GM10248 (cell line): Measurements from ENCODE around the gene MDFIC2.

ENCODE experiments used
- CTCF ChIA-PET: fragments of 300-600 bp; sonication (Branson Sonifier 250); formaldehyde crosslinking; extraction: SDS; loops from one replicate; lab custom pipeline; 2021; ENCODE audit warnings: antibody characterized with exemption; lab: Yijun Ruan, JAX
- POLR2A ChIA-PET: fragments of 350-650 bp; sonication (Branson Sonifier 250); formaldehyde crosslinking; extraction: SDS; loops from one replicate; lab custom pipeline; 2020; ENCODE audit warnings: antibody characterized with exemption; lab: Yijun Ruan, JAX
- DNase-seq: peaks from one replicate; pipeline ENCODE4 v3.0.0; 2012; ENCODE audit errors: extremely low spot score
- CTCF ChIP-seq: IDR thresholded peaks from 2 replicates; pipeline ENCODE4 v1.5.1; 2012; ENCODE audit warnings: mild to moderate bottlenecking, low read depth; ENCODE audit errors: extremely low read depth, missing control alignments, control extremely low read depth

MDFIC2 gene

GRCh38 chr3:70179111-70179510 is 133.3 kb downstream of the MDFIC2 start:
- CTCF ChIA-PET: interaction anchor here (1.0 to 1.2 kb wide), 2 partner anchors 13 to 207 kb away, joined by 3 to 4 read pairs; no protein-coding TSS in a partner anchor
- TF ChIP-seq CTCF: no peak
- POLR2A ChIA-PET: no interaction called here
- DNase-seq: peak; percentile 23

GRCh38 chr3:70177881-70178645 is 134.4 kb downstream of the MDFIC2 start:
- DNase-seq: no peak
- POLR2A ChIA-PET: no interaction called here
- no peak for TF ChIP-seq CTCF
- CTCF ChIA-PET: interaction anchor here (1.2 kb wide), 1 partner anchor 208 kb away, joined by 3 read pairs; no protein-coding TSS in a partner anchor

DNA sequence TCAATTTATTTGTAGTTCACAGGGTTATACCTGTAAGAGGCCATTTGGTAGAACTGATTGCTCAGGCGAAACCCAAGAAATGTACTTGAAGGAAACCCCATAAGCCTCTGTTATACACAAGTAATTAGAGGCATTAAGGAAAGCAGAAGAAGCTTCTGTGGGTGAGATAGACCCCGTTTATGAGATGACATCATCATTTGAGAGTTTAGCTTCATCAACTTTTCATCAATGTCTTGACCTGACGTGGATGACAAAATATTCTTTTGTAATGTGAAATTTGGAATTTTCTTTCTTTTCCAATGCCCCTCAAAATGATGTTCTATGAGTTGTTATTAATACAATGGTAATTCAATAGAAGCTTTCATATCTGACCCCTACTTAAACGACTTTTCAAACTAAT is 136.2 kb downstream of the MDFIC2 start:
- DNase-seq: no peak
- CTCF ChIA-PET: interaction anchor here (1.3 kb wide), 1 partner anchor 115 kb away, joined by 3 read pairs; no protein-coding TSS in a partner anchor
- POLR2A ChIA-PET: no interaction called here
- TF ChIP-seq CTCF: no peak

DNA sequence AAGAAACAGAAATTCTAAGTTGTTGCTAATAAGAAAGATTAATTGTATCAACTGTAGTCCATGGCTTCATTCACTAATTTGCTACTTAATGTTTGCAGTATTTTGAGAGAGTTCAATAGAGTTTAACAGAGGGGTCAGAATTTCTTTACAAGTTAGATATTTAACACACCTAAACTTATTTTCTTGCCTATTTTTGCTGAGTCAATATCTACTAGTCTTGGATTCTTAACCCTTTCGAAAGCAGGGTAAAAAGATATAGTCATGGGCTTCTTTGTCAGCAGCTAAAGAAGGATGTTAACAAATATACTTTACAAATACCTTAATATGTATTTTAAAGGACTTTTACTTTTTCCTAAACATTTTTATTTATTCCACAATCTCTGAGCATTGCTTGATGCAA is 155.6 kb downstream of the MDFIC2 start:
- DNase-seq: no peak
- ChIA-PET CTCF (no interaction called here), POLR2A (no interaction called here)
- TF ChIP-seq CTCF: no peak

- ChIA-PET CTCF (interaction anchor here (1.2 to 3.7 kb wide), 7 partner anchors 8 to 30 kb away, joined by 3 to 12 read pairs (median 6); no protein-coding TSS in a partner anchor), POLR2A (no interaction called here)
- TF ChIP-seq CTCF: no peak
- no peak for DNase-seq
Measured at GRCh38 chr3:70150599-70150998, 161.8 kb downstream of the MDFIC2 start.

DNA sequence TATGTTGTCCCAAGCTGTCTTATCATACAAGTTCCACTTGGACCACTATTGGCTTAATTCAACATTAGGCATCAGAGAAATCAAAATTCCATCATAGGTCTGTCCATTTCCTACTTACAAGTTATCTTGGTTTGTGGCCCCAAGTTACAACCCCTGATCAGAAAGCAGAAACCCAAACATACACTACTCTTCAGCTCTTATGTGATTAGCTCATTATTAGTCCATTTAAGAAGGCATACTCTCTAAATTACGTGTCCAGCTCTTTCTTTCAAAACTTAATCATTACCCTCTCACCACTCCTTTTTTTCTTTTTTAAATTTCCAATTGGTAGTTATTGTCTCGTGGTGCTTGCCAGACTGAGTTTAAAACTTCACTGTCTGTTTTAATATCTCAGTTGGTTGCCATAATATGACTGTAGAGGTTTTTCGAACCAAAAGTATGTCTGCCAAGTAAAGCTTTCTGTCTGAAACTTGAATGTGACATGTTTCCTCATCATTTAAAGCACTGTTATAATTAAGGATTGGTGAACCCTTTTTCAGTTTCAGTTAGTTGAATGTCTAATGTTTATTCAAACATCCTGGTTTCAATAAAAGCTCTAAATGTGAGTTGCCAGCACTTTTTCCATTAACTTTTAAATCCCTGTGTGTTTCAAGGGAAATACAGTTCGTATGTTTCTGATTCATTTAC is 162.6 kb downstream of the MDFIC2 start:
- TF ChIP-seq CTCF: no peak
- ChIA-PET POLR2A (no interaction called here), CTCF (interaction anchor here (1.0 to 3.7 kb wide), 8 partner anchors 8 to 30 kb away, joined by 3 to 12 read pairs (median 5); no protein-coding TSS in a partner anchor)
- DNase-seq: no peak
